Mesothelial cell of epicardium (in vitro differentiated cells): Measurements from ENCODE around the gene GNAT2. TPM values are rescaled to one million over a fixed set of nuclear protein-coding genes. Genes with fewer than 3 reads are reported as not detected.
A peak's percentile ranks its signal among the peaks of the same experiment; 100 is the strongest.
"Not testable (repeated sequence)": the region's sequence is repeated elsewhere in the genome, so short reads cannot be mapped to it uniquely, and the experiment has no call there.

Source experiments
- DNase-seq, 2 experiments: peaks; one replicate each; pipeline ENCODE4 v3.0.0; 2021; ENCODE audit warnings: low spot score in 2 of 2; ENCODE audit not compliant: unreplicated experiment in 2 of 2
- H3K27ac Mint-ChIP-seq: 2 replicates; pipeline ENCODE4 v1.8.0; 2021; ENCODE audit warnings: mixed read lengths
- H3K27me3 Mint-ChIP-seq: 2 replicates; pipeline ENCODE4 v1.8.0; 2021; ENCODE audit warnings: low read depth, mixed read lengths
- H3K36me3 Mint-ChIP-seq: 2 replicates; pipeline ENCODE4 v1.8.0; 2021; ENCODE audit warnings: mixed read lengths
- H3K4me1 Mint-ChIP-seq: 2 replicates; pipeline ENCODE4 v1.8.0; 2021; ENCODE audit warnings: mixed read lengths
- H3K4me3 Mint-ChIP-seq: 2 replicates; pipeline ENCODE4 v1.8.0; 2021; ENCODE audit warnings: mild to moderate bottlenecking, moderate library complexity, mixed read lengths
- H3K9me3 Mint-ChIP-seq: 2 replicates; pipeline ENCODE4 v1.8.0; 2021; ENCODE audit warnings: mixed read lengths
- CTCF ChIP-seq: fragments of 200-600 bp; sonication (generic); IDR thresholded peaks from one replicate; pipeline ENCODE4 v1.5.0; 2021; ENCODE audit warnings: antibody characterized with exemption; ENCODE audit not compliant: unreplicated experiment
- total RNA-seq: library from RNA; stranded (reverse); gene quantifications from 3 replicates; pipeline ENCODE4 v1.2.1, GENCODE V29; 2021

The GNAT2 gene
- total RNA-seq, result 0.36 TPM in 1 of 3 replicates, not detected in the others

DNA sequence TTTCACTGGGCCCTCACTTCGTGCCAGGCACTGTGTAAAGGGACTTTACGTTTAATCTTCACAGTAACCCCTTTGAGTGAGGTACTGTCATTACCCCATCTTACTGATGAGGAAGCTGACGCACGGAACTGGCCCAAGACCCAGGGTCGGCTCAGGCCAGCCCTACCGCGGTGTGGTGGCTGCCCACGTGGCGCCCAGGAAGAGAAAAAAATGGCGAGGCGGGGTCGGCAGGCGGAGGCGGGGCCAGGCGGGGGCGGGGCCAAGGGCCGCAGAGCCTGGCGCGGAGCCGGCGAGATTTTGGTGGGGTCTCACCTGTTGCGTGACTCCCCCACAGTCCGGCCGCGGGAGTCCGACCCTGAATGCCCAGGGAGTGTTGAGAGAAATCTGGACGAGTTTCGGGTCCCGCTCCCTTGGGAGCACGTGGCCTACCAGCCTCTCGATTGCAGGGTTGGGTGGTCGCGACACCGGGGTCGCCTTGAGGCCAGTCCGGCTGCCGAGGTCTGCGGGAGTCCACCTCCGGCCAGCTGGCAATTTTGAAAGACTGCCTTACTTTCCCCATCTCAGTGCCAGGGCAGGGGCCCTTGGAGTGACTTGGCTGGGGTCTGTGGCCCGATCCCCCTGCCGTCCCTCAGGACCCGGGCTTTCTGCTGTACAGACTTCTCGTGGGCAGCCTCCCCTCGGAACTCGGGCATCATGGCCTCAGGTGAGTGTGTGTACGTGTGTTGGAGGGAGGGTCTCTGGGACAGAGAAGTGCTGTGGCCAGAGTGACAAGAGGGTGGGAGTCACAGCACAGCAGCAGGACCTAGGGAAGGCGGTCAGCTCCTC is at the start of gene GNAT2, which contains the start of gene AMPD2:
Gene GNAT2 (minus strand): TSS at position 41 of the 825 bp plus-strand sequence. CDS start 6,746 bp downstream, outside the sequence.
Gene AMPD2 (plus strand): TSS at position 262 of the 825 bp plus-strand sequence. CDS start 1,339 bp downstream, outside the sequence.
- peak in 1 of 2 experiments; percentile 69 for DNase-seq
- H3K36me3 Mint-ChIP-seq, result no peaks in the 10 kb centered on the region
- H3K4me1 Mint-ChIP-seq, result peaks cover 53% of the 10 kb centered on the region
- TF ChIP-seq CTCF, result no peak
- H3K4me3 Mint-ChIP-seq, result peak within 1 kb of the TSS; percentile 93
- H3K27me3 Mint-ChIP-seq, result no peaks in the 10 kb centered on the region
- H3K9me3 Mint-ChIP-seq, result no peaks in the 10 kb centered on the region
- H3K27ac Mint-ChIP-seq, result peak within 1 kb of the TSS; percentile 97

- TF ChIP-seq CTCF, result no peak
- H3K27ac Mint-ChIP-seq, result peak overlapping the region; percentile 85
These were observed 48.8 kb upstream of the GNAT2 start for GRCh38 chr1:109668123-109668775.

GRCh38 chr1:109667452-109668122 is 48.2 kb upstream of the GNAT2 start, which contains the start of gene GSTM2:
Gene GSTM2, plus strand, starts transcription at chr1:109668057. Its CDS starts 59 bp downstream, at chr1:109668116.
- no peaks in the 10 kb centered on the region for H3K27me3 Mint-ChIP-seq
- H3K27ac Mint-ChIP-seq, result peak within 1 kb of the TSS; percentile 85
- H3K4me1 Mint-ChIP-seq, result peaks cover 15% of the 10 kb centered on the region
- H3K36me3 Mint-ChIP-seq, result peaks cover 16% of the 10 kb centered on the region
- no peak for TF ChIP-seq CTCF
- DNase-seq, result peak; percentile 83 to 90
- no peaks in the 10 kb centered on the region for H3K9me3 Mint-ChIP-seq
- peak within 1 kb of the TSS; percentile 85 for H3K4me3 Mint-ChIP-seq

More at GRCh38 chr1:109668123-109668775, 48.8 kb upstream of the GNAT2 start:
- Mint-ChIP-seq H3K27me3 (no peaks in the 10 kb centered on the region), H3K4me1 (peaks cover 15% of the 10 kb centered on the region), H3K36me3 (peaks cover 19% of the 10 kb centered on the region), H3K4me3 (peak overlapping the region; percentile 85), H3K9me3 (no peaks in the 10 kb centered on the region)
- DNase-seq, result no peak

GRCh38 chr1:109664671-109665070 is 45.3 kb upstream of the GNAT2 start:
- no peak for TF ChIP-seq CTCF
- Mint-ChIP-seq H3K27ac (no peak overlapping the region), H3K4me1 (peaks cover 14% of the 10 kb centered on the region), H3K36me3 (peaks cover 11% of the 10 kb centered on the region), H3K4me3 (no peak overlapping the region), H3K27me3 (no peaks in the 10 kb centered on the region), H3K9me3 (no peaks in the 10 kb centered on the region)
- no peak for DNase-seq

DNA sequence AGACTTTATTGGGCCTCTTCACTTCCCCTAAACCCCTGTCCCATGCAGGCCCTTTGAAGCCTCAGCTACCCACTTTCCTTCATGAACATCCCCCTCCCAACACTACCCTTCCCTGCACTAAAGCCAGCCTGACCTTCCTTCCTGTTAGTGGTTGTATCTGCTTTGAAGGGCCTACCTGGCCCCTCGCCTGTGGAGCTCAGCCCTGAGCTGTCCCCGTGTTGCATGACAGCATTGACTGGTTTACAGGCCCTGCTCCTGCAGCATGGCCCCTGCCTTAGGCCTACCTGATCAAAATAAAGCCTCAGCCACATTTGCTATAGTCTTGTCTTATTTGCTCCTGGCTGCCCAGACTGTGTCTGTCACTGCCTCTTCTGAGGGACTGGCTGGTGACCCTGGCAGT is 42.0 kb upstream of the GNAT2 start:
- H3K27me3 Mint-ChIP-seq, result no peaks in the 10 kb centered on the region
- no peak overlapping the region for H3K4me3 Mint-ChIP-seq
- peaks cover 15% of the 10 kb centered on the region for H3K4me1 Mint-ChIP-seq
- no peak for TF ChIP-seq CTCF
- H3K27ac Mint-ChIP-seq, result no peak overlapping the region
- H3K9me3 Mint-ChIP-seq, result no peaks in the 10 kb centered on the region
- DNase-seq, result no peak
- peaks cover 5% of the 10 kb centered on the region for H3K36me3 Mint-ChIP-seq

DNA sequence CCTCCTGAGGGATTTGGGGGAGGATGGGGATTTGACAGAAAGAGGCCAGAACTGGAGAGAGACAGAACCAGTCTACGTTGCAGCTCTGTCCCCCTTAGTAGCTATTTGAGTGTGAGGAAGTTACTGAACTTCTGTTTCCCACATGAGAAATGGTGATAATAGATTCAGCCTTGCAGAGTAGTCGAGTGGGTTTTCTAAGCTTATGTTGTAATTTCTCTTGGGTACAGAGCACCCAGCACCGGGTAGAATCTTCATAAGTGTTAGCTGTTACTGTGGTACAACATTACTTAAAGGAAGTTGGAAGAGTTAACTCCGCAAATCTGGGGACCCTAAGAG is 41.2 kb upstream of the GNAT2 start:
- H3K9me3 Mint-ChIP-seq, DNase-seq, H3K4me3 Mint-ChIP-seq, H3K27me3 Mint-ChIP-seq, H3K36me3 Mint-ChIP-seq, H3K27ac Mint-ChIP-seq: not testable (repeated sequence)
- H3K4me1 Mint-ChIP-seq, result peaks cover 18% of the 10 kb centered on the region
